Karpas-422 (cell line): ENCODE results near the gene CCDC182. TPM values are rescaled to one million over a fixed set of nuclear protein-coding genes. Genes with fewer than 3 reads are reported as not detected.

Experiments
- DNase-seq: peaks from one replicate; pipeline ENCODE4 v3.0.0-alpha.2; 2015
- H2AFZ ChIP-seq: fragments of 200-600 bp; sonication (generic); 2 replicates; pipeline ENCODE4 v1.6.1; 2014; ENCODE audit warnings: antibody characterized with exemption, low read length, mixed read lengths
- H3K27ac ChIP-seq: fragments of 200-600 bp; sonication (generic); 2 replicates; pipeline ENCODE4 v1.5.1; 2014; ENCODE audit warnings: mild to moderate bottlenecking, low read length, moderate library complexity
- H3K27me3 ChIP-seq: fragments of 200-600 bp; sonication (generic); 2 replicates; pipeline ENCODE4 v1.6.1; 2014; ENCODE audit warnings: low read length, mixed read lengths
- H3K36me3 ChIP-seq: fragments of 200-600 bp; sonication (generic); 2 replicates; pipeline ENCODE4 v1.6.1; 2014; ENCODE audit warnings: low read length, mixed read lengths; ENCODE audit not compliant: insufficient read depth
- H3K4me1 ChIP-seq: fragments of 200-600 bp; sonication (generic); 2 replicates; pipeline ENCODE4 v1.6.1; 2014; ENCODE audit warnings: mild to moderate bottlenecking, low read length, mixed read lengths
- H3K4me2 ChIP-seq: fragments of 200-600 bp; sonication (generic); 2 replicates; pipeline ENCODE4 v1.6.1; 2014; ENCODE audit warnings: low read length, low read depth, mild to moderate bottlenecking; ENCODE audit not compliant: poor library complexity, severe bottlenecking
- H3K4me3 ChIP-seq: fragments of 200-600 bp; sonication (generic); 2 replicates; pipeline ENCODE4 v1.5.1; 2014; ENCODE audit warnings: mild to moderate bottlenecking, antibody characterized with exemption, low read length, mixed read lengths
- H3K79me2 ChIP-seq: fragments of 200-600 bp; sonication (generic); 2 replicates; pipeline ENCODE4 v1.6.1; 2014; ENCODE audit warnings: mild to moderate bottlenecking, low read length, mixed read lengths
- H3K9ac ChIP-seq: fragments of 200-600 bp; sonication (generic); 2 replicates; pipeline ENCODE4 v1.6.0; 2014; ENCODE audit warnings: low read length
- H3K9me2 ChIP-seq: fragments of 200-600 bp; sonication (generic), shearing (Covaris generic); replicated peaks from 2 replicates; pipeline ENCODE4 v1.6.0; 2014; ENCODE audit warnings: mild to moderate bottlenecking, low read length, moderate library complexity; ENCODE audit not compliant: insufficient read depth
- H3K9me3 ChIP-seq: fragments of 300-700, 200-600 bp; sonication (generic); 2 replicates; pipeline ENCODE4 v1.6.1; 2014; ENCODE audit warnings: low read length, mixed read lengths
- H4K20me1 ChIP-seq: fragments of 200-600 bp; sonication (generic); 2 replicates; pipeline ENCODE4 v1.6.1; 2014; ENCODE audit warnings: mild to moderate bottlenecking, antibody characterized with exemption, low read length, low read depth; ENCODE audit not compliant: insufficient read depth
- small RNA-seq: library from RNA; depleted of rRNA; stranded (forward); fragments of <200 nt; gene quantifications from one replicate; pipeline ENCODE3, GENCODE V24; 2014
- total RNA-seq: library from RNA; depleted of rRNA; stranded (reverse); fragments of >200 nt; shearing (Covaris generic); gene quantifications from 2 replicates; pipeline ENCODE4 v1.2.3, GENCODE V29; 2014; ENCODE audit warnings: low replicate concordance; rRNA removed

The CCDC182 gene
- total RNA-seq, 1 experiment from 2014 or later = not detected

DNA sequence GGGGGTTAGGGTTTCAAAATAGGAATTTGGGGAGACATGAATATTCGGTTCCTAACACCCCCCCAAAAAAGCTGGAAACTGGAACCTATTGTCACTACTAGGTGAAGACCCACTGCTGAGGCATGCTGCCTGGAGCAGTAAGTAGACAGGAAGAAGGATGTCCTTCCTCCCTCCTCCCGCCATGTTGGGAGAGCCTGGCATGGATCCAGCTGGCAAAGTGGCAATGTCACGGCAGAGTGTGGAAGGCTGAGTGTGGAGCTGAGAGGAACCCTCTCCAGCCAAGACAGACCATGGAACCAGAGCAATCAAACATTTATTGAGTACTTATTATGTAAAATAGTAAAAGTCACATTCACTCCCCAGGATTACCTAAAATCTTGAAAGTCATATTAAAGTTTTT lies 49.0 kb downstream of the CCDC182 start:
- DNase-seq = no peak
- H3K9me3 ChIP-seq = peaks cover 5% of the 10 kb centered on the region

More for the DNA sequence above, 49.0 kb downstream of the CCDC182 start:
- H2AFZ ChIP-seq = no peak overlapping the region
- no peaks in the 10 kb centered on the region for H3K9me2 ChIP-seq
- H3K27me3 ChIP-seq = no peaks in the 10 kb centered on the region
- H3K79me2 ChIP-seq = no peaks in the 10 kb centered on the region
- H3K4me3 ChIP-seq = no peak overlapping the region
- no peak overlapping the region for H3K9ac ChIP-seq
- no peaks in the 10 kb centered on the region for H4K20me1 ChIP-seq
- peaks cover 11% of the 10 kb centered on the region for H3K4me1 ChIP-seq
- H3K27ac ChIP-seq = no peak overlapping the region
- peaks cover 9% of the 10 kb centered on the region; the same call in 1 of the 2 replicates for H3K36me3 ChIP-seq
- no peak overlapping the region for H3K4me2 ChIP-seq

Small RNA genes within 50 kb of the gene (small RNA-seq; reads per million reads assigned to genes)
- 3.1 reads per million, percentile 67 among the genes with 10 or more reads in this experiment for gene RN7SKP94

Other genes starting within 250 kb of the CCDC182 start
- gene MRPS23, start 104.7 kb upstream of the CCDC182 start, total RNA-seq = 35.1 and 61.3 TPM in 2 replicates
- gene CUEDC1, start 210.1 kb upstream of the CCDC182 start, total RNA-seq = 0.71 and 2.6 TPM in 2 replicates
- gene VEZF1, start 243.0 kb upstream of the CCDC182 start, total RNA-seq = 32.6 and 53.4 TPM in 2 replicates